ENCODE measurements around the gene KRTAP19-8. TPM values are rescaled to one million over a fixed set of nuclear protein-coding genes. Genes with fewer than 3 reads are reported as not detected.

The KRTAP19-8 gene
- total RNA-seq, 1 donor from 2014 or later, result not detected

DNA sequence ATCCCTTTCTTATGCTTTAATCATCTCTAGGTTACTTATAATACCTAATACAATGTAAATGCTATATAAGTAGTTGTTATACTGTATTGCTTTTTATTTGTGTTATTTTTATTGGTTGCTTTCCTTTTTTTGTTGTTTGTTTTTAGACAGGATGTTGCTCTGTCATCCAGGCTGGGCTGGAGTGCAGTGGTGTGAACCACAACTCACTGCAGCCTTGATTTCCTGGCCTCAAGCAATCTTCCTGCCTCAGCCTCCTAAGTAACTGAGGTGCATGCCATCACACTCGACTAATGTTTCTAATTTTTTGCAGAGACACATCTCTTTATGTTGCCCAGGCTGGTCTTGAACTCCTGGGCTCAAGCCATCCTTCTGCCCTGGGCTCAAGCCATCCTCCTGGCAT lies 26.9 kb downstream of the KRTAP19-8 start:
- no peaks in the 10 kb centered on the region for H3K27me3 ChIP-seq
- H3K4me3 Mint-ChIP-seq, result no peak overlapping the region
- no peak overlapping the region for H3K9ac ChIP-seq
- H3K4me3 ChIP-seq, result no peak overlapping the region
- no peak for DNase-seq (ENCODE audit: low spot score)
- H3K79me2 ChIP-seq (ENCODE audit: low read depth), result no peaks in the 10 kb centered on the region
- H3K4me1 Mint-ChIP-seq, result peaks cover 7% of the 10 kb centered on the region
- no peak overlapping the region for H2AFZ ChIP-seq (replicated peaks)
- no peak overlapping the region for H3K4me2 ChIP-seq
- H3K27me3 Mint-ChIP-seq (ENCODE audit: insufficient read depth, low read depth), result peaks cover 6% of the 10 kb centered on the region
- TF ChIP-seq CTCF (IDR thresholded peaks at IDR 0.05) (no peak), EZH2phosphoT487 (IDR thresholded peaks at IDR 0.05) (no peak), EZH2 (IDR thresholded peaks at IDR 0.05) (no peak)
- no peak overlapping the region for H3K27ac ChIP-seq
- no peaks in the 10 kb centered on the region for H3F3A ChIP-seq (ENCODE audit: low read depth)
- peaks cover 5% of the 10 kb centered on the region for H3K9me3 Mint-ChIP-seq
- H3K36me3 ChIP-seq, result no peaks in the 10 kb centered on the region
- no peaks in the 10 kb centered on the region for H3K36me3 Mint-ChIP-seq
- no peaks in the 10 kb centered on the region for H4K20me1 ChIP-seq (ENCODE audit: low read depth)
- H3K27ac Mint-ChIP-seq, result no peak overlapping the region
- peaks cover 5% of the 10 kb centered on the region for H3K4me1 ChIP-seq
- no peaks in the 10 kb centered on the region for H3K9me3 ChIP-seq (ENCODE audit: low read depth)

DNA sequence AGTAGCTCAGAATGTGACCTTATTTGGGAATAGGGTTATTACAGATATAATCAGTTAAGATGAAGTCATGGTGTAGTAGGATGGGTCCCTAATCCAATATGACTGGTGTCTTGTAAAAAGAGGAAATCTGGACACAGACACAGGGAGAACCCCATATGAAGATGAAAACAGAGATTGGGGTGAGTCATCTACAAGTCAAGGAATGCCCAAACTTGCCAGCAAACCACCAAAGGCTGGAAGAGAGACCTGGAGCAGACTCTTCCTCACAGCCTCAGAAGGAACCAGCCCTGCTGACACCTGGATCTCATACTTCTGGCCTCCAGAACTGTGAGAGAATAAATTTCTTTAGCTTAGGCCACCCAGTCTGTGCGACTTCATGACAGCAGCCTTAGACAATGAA lies 29.9 kb downstream of the KRTAP19-8 start:
- Histone ChIP-seq H3K27me3 (no peaks in the 10 kb centered on the region), H2AFZ (replicated peaks) (no peak overlapping the region), H4K20me1 (ENCODE audit: low read depth) (no peaks in the 10 kb centered on the region), H3K9me3 (ENCODE audit: low read depth) (no peaks in the 10 kb centered on the region), H3K4me2 (no peak overlapping the region), H3K4me1 (peaks cover 5% of the 10 kb centered on the region), H3K9ac (no peak overlapping the region), H3K79me2 (ENCODE audit: low read depth) (no peaks in the 10 kb centered on the region), H3F3A (ENCODE audit: low read depth) (no peaks in the 10 kb centered on the region), H3K36me3 (no peaks in the 10 kb centered on the region), H3K4me3 (no peak overlapping the region), H3K27ac (no peak overlapping the region)
- H3K9me3 Mint-ChIP-seq, result peaks cover 9% of the 10 kb centered on the region
- DNase-seq (ENCODE audit: low spot score), result no peak
- TF ChIP-seq EZH2 (IDR thresholded peaks at IDR 0.05), result no peak
- no peak for TF ChIP-seq EZH2phosphoT487 (IDR thresholded peaks at IDR 0.05)
- TF ChIP-seq CTCF (IDR thresholded peaks at IDR 0.05), result no peak
- H3K27ac Mint-ChIP-seq, result no peak overlapping the region
- peaks cover 7% of the 10 kb centered on the region for H3K4me1 Mint-ChIP-seq
- no peaks in the 10 kb centered on the region for H3K36me3 Mint-ChIP-seq
- no peak overlapping the region for H3K4me3 Mint-ChIP-seq
- H3K27me3 Mint-ChIP-seq (ENCODE audit: insufficient read depth, low read depth), result peaks cover 6% of the 10 kb centered on the region

GRCh38 chr21:31005019-31005418 lies 33.3 kb downstream of the KRTAP19-8 start:
- Histone ChIP-seq H4K20me1 (ENCODE audit: low read depth) (no peaks in the 10 kb centered on the region), H3F3A (ENCODE audit: low read depth) (no peaks in the 10 kb centered on the region), H3K9ac (no peak overlapping the region), H3K4me1 (peaks cover 5% of the 10 kb centered on the region), H3K27me3 (no peaks in the 10 kb centered on the region), H3K4me2 (no peak overlapping the region), H3K9me3 (ENCODE audit: low read depth) (no peaks in the 10 kb centered on the region), H3K27ac (no peak overlapping the region), H3K79me2 (ENCODE audit: low read depth) (no peaks in the 10 kb centered on the region), H3K4me3 (no peak overlapping the region), H3K36me3 (no peaks in the 10 kb centered on the region), H2AFZ (replicated peaks) (no peak overlapping the region)
- H3K27me3 Mint-ChIP-seq (ENCODE audit: insufficient read depth, low read depth), result peaks cover under 1% of the 10 kb centered on the region
- H3K36me3 Mint-ChIP-seq, result no peaks in the 10 kb centered on the region
- peaks cover 9% of the 10 kb centered on the region for H3K9me3 Mint-ChIP-seq
- TF ChIP-seq CTCF (IDR thresholded peaks at IDR 0.05) (no peak), EZH2phosphoT487 (IDR thresholded peaks at IDR 0.05) (no peak), EZH2 (IDR thresholded peaks at IDR 0.05) (no peak)
- no peak overlapping the region for H3K4me3 Mint-ChIP-seq
- DNase-seq (ENCODE audit: low spot score), result no peak
- no peak overlapping the region for H3K27ac Mint-ChIP-seq
- peaks cover 7% of the 10 kb centered on the region for H3K4me1 Mint-ChIP-seq

All from neural progenitor cell (in vitro differentiated cells).